Measurements from ENCODE around the gene COLEC11. TPM values are rescaled to one million over a fixed set of nuclear protein-coding genes. Genes with fewer than 3 reads are reported as not detected.

COLEC11 gene
- total RNA-seq, 1 experiment from 2014 or later = not detected

DNA sequence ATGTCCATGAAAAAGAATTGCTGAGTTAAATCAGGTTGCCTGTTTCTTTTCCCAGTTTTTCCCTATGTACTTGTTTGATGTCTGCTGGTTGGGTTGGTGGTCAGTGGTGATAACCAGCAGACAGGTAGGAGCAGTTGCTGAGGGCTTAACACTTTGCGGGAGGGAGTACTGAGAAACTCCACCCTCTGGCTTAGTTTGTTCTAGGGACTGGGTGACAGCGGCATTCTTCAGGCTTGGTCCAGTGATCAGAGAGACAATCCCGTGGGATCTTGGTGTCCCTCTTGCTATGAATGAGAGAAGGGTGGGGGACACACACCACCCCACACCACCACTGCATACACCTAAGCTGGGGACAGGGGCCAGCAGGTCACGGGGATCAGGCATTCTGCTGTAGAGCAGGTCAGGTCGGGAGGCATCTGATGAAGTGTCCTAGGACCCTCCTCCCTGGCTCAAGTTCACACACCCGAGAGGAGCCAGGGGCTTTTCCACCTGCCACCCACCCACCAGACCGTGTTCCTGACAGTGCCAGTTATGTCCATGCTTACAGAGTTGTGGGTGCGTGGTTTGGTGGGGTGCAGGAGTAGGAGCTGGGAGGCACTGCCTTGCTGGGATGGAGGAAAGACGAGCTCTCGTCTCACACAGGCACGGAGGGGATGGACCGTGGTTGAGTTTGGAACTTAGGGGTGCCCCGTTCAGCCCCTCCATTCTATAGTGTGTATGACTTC is 41.8 kb downstream of the COLEC11 start:
- intact Hi-C loops (cut with micrococcal nuclease; ENCODE audit: unreplicated experiment) = no loop called here
- Mint-ChIP-seq H3K9me3 (ENCODE audit: low read depth, unreplicated experiment) (no peaks in the 10 kb centered on the region), H3K27ac (ENCODE audit: unreplicated experiment) (peak overlapping the region; percentile 39), H3K36me3 (ENCODE audit: insufficient read depth, unreplicated experiment) (no peaks in the 10 kb centered on the region), H3K4me1 (ENCODE audit: low read depth, unreplicated experiment) (no peaks in the 10 kb centered on the region), H3K27me3 (ENCODE audit: unreplicated experiment) (peaks cover 77% of the 10 kb centered on the region), H3K4me3 (ENCODE audit: low read depth, unreplicated experiment) (no peak overlapping the region)
- BruUV-seq (replicated peaks) = no TSS peak
- no peak for DNase-seq
- CTCF ChIA-PET = no interaction called here
- TF ChIP-seq CTCF (IDR thresholded peaks at IDR 0.05; ENCODE audit: unreplicated experiment) = no peak

- TF ChIP-seq CTCF (IDR thresholded peaks at IDR 0.05; ENCODE audit: unreplicated experiment) = no peak
- no peaks in the 10 kb centered on the region for H3K9me3 Mint-ChIP-seq (ENCODE audit: low read depth, unreplicated experiment)
- H3K4me1 Mint-ChIP-seq (ENCODE audit: low read depth, unreplicated experiment) = no peaks in the 10 kb centered on the region
- no peaks in the 10 kb centered on the region for H3K36me3 Mint-ChIP-seq (ENCODE audit: insufficient read depth, unreplicated experiment)
- intact Hi-C loops (cut with micrococcal nuclease; ENCODE audit: unreplicated experiment) = no loop called here
- peaks cover 77% of the 10 kb centered on the region for H3K27me3 Mint-ChIP-seq (ENCODE audit: unreplicated experiment)
- H3K27ac Mint-ChIP-seq (ENCODE audit: unreplicated experiment) = no peak overlapping the region
- no TSS peak for BruUV-seq (replicated peaks)
- CTCF ChIA-PET = no interaction called here
- DNase-seq = no peak
- H3K4me3 Mint-ChIP-seq (ENCODE audit: low read depth, unreplicated experiment) = no peak overlapping the region
Measured at GRCh38 chr2:3637311-3637675, 42.4 kb downstream of the COLEC11 start.

- TF ChIP-seq CTCF (IDR thresholded peaks at IDR 0.05; ENCODE audit: unreplicated experiment) = no peak
- no peak overlapping the region for H3K27ac Mint-ChIP-seq (ENCODE audit: unreplicated experiment)
- H3K36me3 Mint-ChIP-seq (ENCODE audit: insufficient read depth, unreplicated experiment) = peaks cover 3% of the 10 kb centered on the region
- BruUV-seq (replicated peaks) = no TSS peak
- no peak overlapping the region for H3K4me3 Mint-ChIP-seq (ENCODE audit: low read depth, unreplicated experiment)
- peaks cover 77% of the 10 kb centered on the region for H3K27me3 Mint-ChIP-seq (ENCODE audit: unreplicated experiment)
- H3K9me3 Mint-ChIP-seq (ENCODE audit: low read depth, unreplicated experiment) = no peaks in the 10 kb centered on the region
- CTCF ChIA-PET = no interaction called here
- no peaks in the 10 kb centered on the region for H3K4me1 Mint-ChIP-seq (ENCODE audit: low read depth, unreplicated experiment)
- DNase-seq = no peak
- intact Hi-C loops (cut with micrococcal nuclease; ENCODE audit: unreplicated experiment) = no loop called here
Measured at GRCh38 chr2:3637692-3638455, 43.0 kb downstream of the COLEC11 start.

GRCh38 chr2:3638456-3638810 is 43.5 kb downstream of the COLEC11 start:
- no peaks in the 10 kb centered on the region for H3K4me1 Mint-ChIP-seq (ENCODE audit: low read depth, unreplicated experiment)
- no peaks in the 10 kb centered on the region for H3K9me3 Mint-ChIP-seq (ENCODE audit: low read depth, unreplicated experiment)
- DNase-seq = no peak
- BruUV-seq (replicated peaks) = no TSS peak
- intact Hi-C loops (cut with micrococcal nuclease; ENCODE audit: unreplicated experiment) = no loop called here
- H3K4me3 Mint-ChIP-seq (ENCODE audit: low read depth, unreplicated experiment) = no peak overlapping the region
- CTCF ChIA-PET = no interaction called here
- no peak for TF ChIP-seq CTCF (IDR thresholded peaks at IDR 0.05; ENCODE audit: unreplicated experiment)
- H3K27ac Mint-ChIP-seq (ENCODE audit: unreplicated experiment) = no peak overlapping the region
- peaks cover 77% of the 10 kb centered on the region for H3K27me3 Mint-ChIP-seq (ENCODE audit: unreplicated experiment)
- peaks cover 5% of the 10 kb centered on the region for H3K36me3 Mint-ChIP-seq (ENCODE audit: insufficient read depth, unreplicated experiment)
